Tongue (tissue), 3 donors: ENCODE measurements around the gene MTIF3. TPM values are rescaled to one million over a fixed set of nuclear protein-coding genes. Genes with fewer than 3 reads are reported as not detected.
A peak's percentile ranks its signal among the peaks of the same experiment; 100 is the strongest.
"Not testable (repeated sequence)": the region's sequence is repeated elsewhere in the genome, so short reads cannot be mapped to it uniquely, and the experiment has no call there.

Experiments used
- DNase-seq: peaks from one replicate; pipeline ENCODE4 v3.0.0-alpha.2; 2015
- small RNA-seq: library from RNA; depleted of rRNA; stranded (forward); fragments of <200 nt; gene quantifications from one replicate; pipeline ENCODE3, GENCODE V24; 2014; ENCODE audit warnings: low replicate concordance
- total RNA-seq: library from RNA; depleted of rRNA; stranded (reverse); fragments of >200 nt; gene quantifications from one replicate; pipeline ENCODE4 v1.2.3, GENCODE V29; 2014

MTIF3 gene
- total RNA-seq, 1 donor from 2014 or later = 40.0 TPM

GRCh38 chr13:27411341-27411740 is 39.0 kb downstream of the MTIF3 start:
- DNase-seq = no peak

GRCh38 chr13:27409013-27409412 is 41.4 kb downstream of the MTIF3 start:
- no peak for DNase-seq

- no peak for DNase-seq
Observed at GRCh38 chr13:27408074-27408473, 42.3 kb downstream of the MTIF3 start.

- peak; percentile 46 for DNase-seq
Observed at GRCh38 chr13:27406178-27406939, 44.0 kb downstream of the MTIF3 start.

- DNase-seq = peak; percentile 81
Observed at GRCh38 chr13:27405546-27406134, 44.7 kb downstream of the MTIF3 start.

- DNase-seq = peak; percentile 19
Observed at GRCh38 chr13:27404680-27405079, 45.7 kb downstream of the MTIF3 start.

- DNase-seq = no peak
Observed at GRCh38 chr13:27403727-27404385, 46.5 kb downstream of the MTIF3 start.

GRCh38 chr13:27403203-27403678 is 47.1 kb downstream of the MTIF3 start:
- peak; percentile 56 for DNase-seq

- DNase-seq = no peak
Observed at GRCh38 chr13:27401210-27401609, 49.2 kb downstream of the MTIF3 start.

GRCh38 chr13:27400405-27400804 is 50.0 kb downstream of the MTIF3 start:
- DNase-seq = not testable (repeated sequence)

- no peak for DNase-seq
Observed at GRCh38 chr13:27398360-27398759, 52.0 kb downstream of the MTIF3 start.

- DNase-seq = no peak
Observed at GRCh38 chr13:27396252-27396846, 54.0 kb downstream of the MTIF3 start.

GRCh38 chr13:27395007-27395510 is 55.3 kb downstream of the MTIF3 start:
- DNase-seq = peak; percentile 24

GRCh38 chr13:27393101-27393500 is 57.3 kb downstream of the MTIF3 start:
- DNase-seq = no peak

GRCh38 chr13:27391471-27391870 is 58.9 kb downstream of the MTIF3 start:
- no peak for DNase-seq

GRCh38 chr13:27389891-27390290 is 60.5 kb downstream of the MTIF3 start:
- DNase-seq = no peak

GRCh38 chr13:27388241-27388640 is 62.1 kb downstream of the MTIF3 start:
- no peak for DNase-seq

Small RNAs within 50 kb of the gene (small RNA-seq; reads per million reads assigned to genes)
- gene RNU6-63P = not detected
- gene RNY1P1 = not detected

Other genes with a start within 250 kb of the MTIF3 start
- 734 TPM for gene RPL21, start 199.0 kb downstream of the MTIF3 start, total RNA-seq
- gene RASL11A, start 179.7 kb downstream of the MTIF3 start, total RNA-seq = 1.7 TPM
- 91.3 TPM for gene GTF3A, start 25.9 kb downstream of the MTIF3 start, total RNA-seq
- 10.9 TPM for gene LNX2, start 170.0 kb upstream of the MTIF3 start, total RNA-seq
- gene POLR1D, start 171.3 kb upstream of the MTIF3 start, total RNA-seq = 86.0 TPM